ENCODE data around the gene CLEC3B.
"Not testable (repeated sequence)": the region's sequence is repeated elsewhere in the genome, so short reads cannot be mapped to it uniquely, and the experiment has no call there.

CLEC3B gene

GRCh38 chr3:45041666-45042065 is 15.6 kb downstream of the CLEC3B start:
- DNase-seq = no peak

GRCh38 chr3:45042162-45042561 is 16.1 kb downstream of the CLEC3B start:
- DNase-seq = no peak

- no peak for DNase-seq
Observed at GRCh38 chr3:45043728-45044299, 17.7 kb downstream of the CLEC3B start.

- DNase-seq = no peak
Observed at GRCh38 chr3:45048244-45048643, 22.1 kb downstream of the CLEC3B start.

GRCh38 chr3:45049807-45050206 is 23.7 kb downstream of the CLEC3B start:
- no peak for DNase-seq

GRCh38 chr3:45051685-45052084 is 25.6 kb downstream of the CLEC3B start:
- no peak for DNase-seq

- DNase-seq = not testable (repeated sequence)
Observed at GRCh38 chr3:45053805-45054195, 27.7 kb downstream of the CLEC3B start.

GRCh38 chr3:45054196-45054857 is 28.2 kb downstream of the CLEC3B start:
- no peak for DNase-seq

GRCh38 chr3:45055032-45055410 is 28.9 kb downstream of the CLEC3B start:
- DNase-seq = no peak

- DNase-seq = no peak
Observed at GRCh38 chr3:45055411-45056143, 29.5 kb downstream of the CLEC3B start.

GRCh38 chr3:45056608-45057301 is 30.7 kb downstream of the CLEC3B start:
- no peak for DNase-seq

GRCh38 chr3:45057557-45057956 is 31.5 kb downstream of the CLEC3B start:
- DNase-seq = no peak

GRCh38 chr3:45059132-45059531 is 33.0 kb downstream of the CLEC3B start:
- no peak for DNase-seq

- no peak for DNase-seq
Observed at GRCh38 chr3:45060165-45060892, 34.2 kb downstream of the CLEC3B start.

- DNase-seq = no peak
Observed at GRCh38 chr3:45062697-45063070, 36.6 kb downstream of the CLEC3B start.

- no peak for DNase-seq
Observed at GRCh38 chr3:45064512-45065372, 38.6 kb downstream of the CLEC3B start.

GRCh38 chr3:45065373-45065720 is 39.2 kb downstream of the CLEC3B start:
- DNase-seq = no peak

GRCh38 chr3:45066109-45066801 is 40.2 kb downstream of the CLEC3B start:
- DNase-seq = no peak

- no peak for DNase-seq
Observed at GRCh38 chr3:45067486-45067885, 41.4 kb downstream of the CLEC3B start.

- no peak for DNase-seq
Observed at GRCh38 chr3:45067941-45068340, 41.8 kb downstream of the CLEC3B start.

GRCh38 chr3:45071075-45071474 is 45.0 kb downstream of the CLEC3B start:
- DNase-seq = no peak

All from NCI-H1694 (cell line).